ENCODE measurements around the gene SEPTIN12.

DNA sequence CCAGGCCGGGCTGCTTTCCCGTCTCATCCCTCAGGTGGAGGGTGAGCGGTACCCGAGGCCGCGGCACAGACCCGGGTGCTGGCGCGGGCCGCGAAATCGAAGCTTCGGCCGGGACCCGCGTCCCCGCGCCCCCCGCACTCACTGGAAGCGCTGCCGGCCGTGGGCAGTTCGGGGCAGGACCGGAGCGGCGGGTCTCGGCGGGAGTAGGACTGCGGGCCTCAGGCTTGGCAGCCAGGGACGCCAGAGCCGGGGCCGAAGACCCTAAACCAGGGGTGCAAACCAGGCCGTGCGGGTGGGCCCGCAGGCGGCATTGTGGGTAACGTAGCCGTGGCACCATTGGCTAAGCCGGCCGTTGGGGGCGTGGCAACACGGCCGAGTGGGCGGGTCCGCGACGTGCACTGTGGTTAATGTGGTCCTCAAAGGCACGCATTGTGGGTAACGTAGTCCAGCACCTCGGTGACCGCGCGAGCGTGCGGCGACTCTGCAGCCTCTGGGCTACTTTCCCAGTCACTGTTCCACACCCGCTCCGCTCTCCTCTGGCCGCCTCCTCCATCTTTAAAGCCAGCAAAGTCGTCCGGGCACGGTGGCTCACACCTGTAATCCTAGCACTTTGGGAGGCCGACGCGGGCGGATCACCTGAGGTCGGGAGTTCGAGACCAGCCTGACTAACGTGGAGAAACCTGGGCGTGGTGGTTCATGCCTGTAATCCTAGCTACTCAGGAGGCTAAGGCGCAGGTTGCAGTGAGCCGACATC is 21.1 kb downstream of the SEPTIN12 start, which contains the start of gene ZNF500:
- TF ChIP-seq, protein P1, sequence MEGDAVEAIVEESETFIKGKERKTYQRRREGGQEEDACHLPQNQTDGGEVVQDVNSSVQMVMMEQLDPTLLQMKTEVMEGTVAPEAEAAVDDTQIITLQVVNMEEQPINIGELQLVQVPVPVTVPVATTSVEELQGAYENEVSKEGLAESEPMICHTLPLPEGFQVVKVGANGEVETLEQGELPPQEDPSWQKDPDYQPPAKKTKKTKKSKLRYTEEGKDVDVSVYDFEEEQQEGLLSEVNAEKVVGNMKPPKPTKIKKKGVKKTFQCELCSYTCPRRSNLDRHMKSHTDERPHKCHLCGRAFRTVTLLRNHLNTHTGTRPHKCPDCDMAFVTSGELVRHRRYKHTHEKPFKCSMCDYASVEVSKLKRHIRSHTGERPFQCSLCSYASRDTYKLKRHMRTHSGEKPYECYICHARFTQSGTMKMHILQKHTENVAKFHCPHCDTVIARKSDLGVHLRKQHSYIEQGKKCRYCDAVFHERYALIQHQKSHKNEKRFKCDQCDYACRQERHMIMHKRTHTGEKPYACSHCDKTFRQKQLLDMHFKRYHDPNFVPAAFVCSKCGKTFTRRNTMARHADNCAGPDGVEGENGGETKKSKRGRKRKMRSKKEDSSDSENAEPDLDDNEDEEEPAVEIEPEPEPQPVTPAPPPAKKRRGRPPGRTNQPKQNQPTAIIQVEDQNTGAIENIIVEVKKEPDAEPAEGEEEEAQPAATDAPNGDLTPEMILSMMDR (IDR thresholded peaks at IDR 0.05; ENCODE audit: borderline replicate concordance, extremely low read depth, low read length, poor library complexity, severe bottlenecking) = no peak
- no peak for TF ChIP-seq EZH2 (IDR thresholded peaks at IDR 0.05; ENCODE audit: borderline replicate concordance, low read depth, low read length, severe bottlenecking)
